NCI-H1048 (cell line): Measurements from ENCODE around the gene MALT1.

ENCODE experiments used
- DNase-seq: peaks from one replicate; lab custom pipeline; 2025; lab: John Stamatoyannopoulos, UW

MALT1 gene

DNA sequence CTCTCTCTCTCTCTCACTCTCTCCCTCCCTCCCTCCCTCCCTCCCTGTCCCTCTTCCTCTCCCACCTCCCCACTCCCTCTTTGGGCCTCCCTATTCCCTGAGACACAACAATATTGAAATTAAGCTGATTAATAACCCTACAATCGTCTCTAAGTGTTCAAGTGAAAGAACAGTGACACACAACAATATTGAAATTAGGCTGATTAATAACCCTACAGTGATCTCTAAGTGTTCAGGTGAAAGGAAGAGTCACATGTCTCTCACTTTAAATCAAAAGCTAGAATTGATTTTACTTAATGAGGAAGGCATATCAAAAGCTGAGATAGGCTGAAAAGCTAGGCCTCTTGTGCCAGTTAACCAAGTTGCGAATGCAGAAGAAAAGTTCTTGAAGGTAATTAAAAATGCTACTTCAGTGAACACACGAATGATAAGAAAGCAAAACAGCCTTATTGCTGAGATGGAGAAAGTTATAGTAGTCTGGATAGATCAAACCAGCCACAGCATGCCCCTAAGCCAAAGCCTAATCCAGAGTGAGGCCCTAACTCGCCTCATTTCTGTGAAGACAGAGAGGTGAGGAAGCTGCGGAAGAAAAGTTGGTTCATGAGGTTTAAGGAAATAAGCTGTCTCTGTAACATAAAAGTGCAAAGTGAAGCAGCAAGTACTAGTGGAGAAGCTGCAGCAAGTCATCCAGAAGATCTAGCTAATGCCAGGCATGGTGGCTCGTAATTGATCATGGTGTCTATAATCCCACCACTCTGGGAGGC is 21.3 kb downstream of the MALT1 start:
- no peak for DNase-seq

DNA sequence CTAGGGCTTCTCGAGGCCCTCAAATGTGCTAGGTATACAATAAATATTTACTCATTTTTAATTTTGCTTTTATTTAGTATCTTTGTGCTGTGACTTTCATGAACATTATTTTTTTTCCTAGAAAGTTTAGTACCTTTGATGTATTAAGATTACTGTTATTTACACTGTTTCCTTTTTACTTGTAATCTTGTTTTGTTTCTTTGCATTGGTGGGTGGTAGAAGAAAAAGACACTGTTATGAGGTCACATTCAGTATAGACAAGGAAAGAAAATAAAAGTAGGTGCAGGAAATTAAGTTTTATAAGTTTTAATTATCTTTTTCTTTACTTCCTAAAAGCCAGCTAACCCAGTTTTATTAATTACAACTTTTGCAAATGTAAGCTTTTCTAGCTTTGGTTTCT is 23.0 kb downstream of the MALT1 start:
- DNase-seq, result no peak

- DNase-seq, result no peak
Measured at GRCh38 chr18:58694720-58695468, 23.6 kb downstream of the MALT1 start.

- DNase-seq, result no peak
Measured at GRCh38 chr18:58695772-58696171, 24.5 kb downstream of the MALT1 start.

DNA sequence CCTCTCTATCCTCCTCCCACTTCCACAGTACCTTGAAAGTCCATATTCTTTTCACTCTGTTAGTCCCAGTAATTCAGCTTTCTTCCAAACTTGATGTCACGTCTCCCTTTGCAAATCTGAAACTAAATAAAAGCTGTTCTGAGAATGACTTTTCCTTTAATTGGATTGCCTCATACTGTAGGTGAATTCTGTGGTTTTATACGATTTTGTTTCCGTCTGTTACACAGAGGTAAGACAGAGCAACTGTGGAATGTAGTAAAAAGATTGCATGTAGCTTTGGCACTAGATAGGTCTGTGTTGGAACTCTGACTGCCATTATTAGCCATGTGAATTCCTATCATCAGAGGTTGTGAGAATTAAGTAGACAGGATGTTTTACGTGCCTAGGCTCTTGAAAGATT is 25.9 kb downstream of the MALT1 start:
- no peak for DNase-seq

DNA sequence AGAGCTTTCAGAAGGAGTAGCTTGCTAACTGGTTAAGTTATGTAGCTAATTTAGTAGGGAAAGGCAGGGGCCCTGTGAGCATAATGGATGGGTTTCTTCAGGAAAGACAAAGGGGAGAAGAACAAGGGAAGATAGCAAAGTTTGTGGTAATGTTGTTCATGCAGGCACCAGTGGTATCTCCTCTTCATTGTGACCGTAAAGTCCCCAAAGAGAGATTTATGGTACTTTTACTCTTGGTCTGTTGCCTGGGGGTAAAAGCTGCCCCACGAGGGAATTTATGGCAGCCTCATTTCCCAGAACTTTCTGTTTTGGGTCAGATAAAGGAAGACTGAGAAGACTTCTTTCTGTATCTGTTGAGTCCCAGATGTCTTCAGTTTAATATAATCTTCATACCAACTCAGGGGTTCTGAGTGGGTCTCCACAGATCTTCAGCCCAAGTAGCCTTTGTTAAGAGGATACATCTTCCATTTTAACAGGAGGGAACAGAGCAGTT is 27.5 kb downstream of the MALT1 start:
- no peak for DNase-seq

- no peak for DNase-seq
Measured at GRCh38 chr18:58699551-58699950, 28.3 kb downstream of the MALT1 start.

DNA sequence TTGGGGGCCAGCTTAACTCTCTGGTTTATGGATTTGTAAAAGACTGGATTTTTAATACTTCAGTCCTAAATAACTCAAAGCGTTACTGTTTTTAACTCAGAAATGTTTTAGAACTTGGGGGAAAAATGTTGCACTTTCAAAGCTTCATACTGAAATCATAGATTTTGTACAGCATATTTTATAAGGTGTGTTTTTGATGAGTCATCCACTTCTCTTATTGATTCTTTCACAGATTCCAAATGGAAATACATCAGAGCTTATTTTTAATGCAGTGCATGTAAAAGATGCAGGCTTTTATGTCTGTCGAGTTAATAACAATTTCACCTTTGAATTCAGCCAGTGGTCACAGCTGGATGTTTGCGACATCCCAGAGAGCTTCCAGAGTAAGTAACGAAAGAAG is 28.9 kb downstream of the MALT1 start:
- no peak for DNase-seq

- no peak for DNase-seq
Measured at GRCh38 chr18:58712930-58713329, 41.7 kb downstream of the MALT1 start.

DNA sequence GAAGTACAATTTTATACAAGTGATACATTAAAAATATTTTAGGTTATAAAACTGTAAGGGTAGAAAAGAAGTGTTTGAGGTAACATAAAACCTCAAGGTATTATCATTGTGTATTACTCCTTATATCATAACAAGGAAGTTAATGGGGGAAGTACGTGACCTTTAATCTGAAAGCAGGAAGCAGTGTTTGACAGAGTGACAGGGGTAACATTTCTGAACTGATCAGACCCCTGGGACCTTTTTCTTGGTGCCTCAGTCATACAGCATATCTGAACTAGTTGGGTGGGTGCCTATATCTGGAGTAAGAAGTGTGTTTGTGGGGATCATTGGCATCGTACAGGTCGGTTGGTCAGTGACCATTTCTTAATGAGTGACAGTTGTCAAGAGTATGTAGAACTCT is 43.0 kb downstream of the MALT1 start:
- DNase-seq, result no peak

GRCh38 chr18:58714821-58715220 is 43.6 kb downstream of the MALT1 start:
- DNase-seq, result no peak

GRCh38 chr18:58715540-58715939 is 44.3 kb downstream of the MALT1 start:
- no peak for DNase-seq

- no peak for DNase-seq
Measured at GRCh38 chr18:58716060-58716756, 44.9 kb downstream of the MALT1 start.

- no peak for DNase-seq
Measured at GRCh38 chr18:58721566-58722239, 50.4 kb downstream of the MALT1 start.

- DNase-seq, result no peak
Measured at GRCh38 chr18:58723810-58724602, 52.7 kb downstream of the MALT1 start.

GRCh38 chr18:58726671-58727070 is 55.4 kb downstream of the MALT1 start:
- no peak for DNase-seq

DNA sequence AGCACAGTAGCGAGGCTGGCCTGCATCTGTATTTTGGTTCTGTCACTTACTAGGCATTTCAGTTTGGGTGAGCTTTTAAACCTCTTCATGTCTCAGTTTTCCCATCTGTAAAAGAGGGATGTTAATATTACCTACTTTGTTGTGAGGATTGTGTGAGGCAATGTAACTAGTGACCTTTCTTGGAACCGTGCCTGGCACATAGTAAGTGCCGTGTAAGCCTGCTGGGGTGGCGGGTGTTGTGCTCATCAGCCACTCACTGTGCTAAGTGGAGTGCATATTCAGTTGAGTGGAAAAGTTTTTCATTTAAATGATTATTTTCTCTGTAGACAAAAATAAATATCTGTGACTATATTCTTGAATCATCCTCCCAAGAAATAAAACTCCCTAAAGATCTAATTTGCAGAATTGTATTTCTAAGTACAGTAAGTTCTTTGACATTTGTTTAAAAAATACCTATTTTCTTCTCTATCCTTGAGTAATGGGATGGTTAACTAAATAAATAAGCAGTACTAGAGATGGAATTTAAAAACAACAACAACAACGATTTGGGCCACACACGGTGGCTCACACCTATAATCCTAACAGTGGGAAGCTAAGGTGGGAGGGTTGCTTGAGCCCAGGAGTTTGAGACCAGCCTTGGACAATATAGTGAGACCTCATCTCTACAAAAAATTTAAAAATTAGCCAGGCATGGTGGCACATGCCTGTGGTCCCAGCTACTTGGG is 56.7 kb downstream of the MALT1 start:
- no peak for DNase-seq

GRCh38 chr18:58728719-58729118 is 57.5 kb downstream of the MALT1 start:
- no peak for DNase-seq

- DNase-seq, result no peak
Measured at GRCh38 chr18:58730618-58731017, 59.4 kb downstream of the MALT1 start.

DNA sequence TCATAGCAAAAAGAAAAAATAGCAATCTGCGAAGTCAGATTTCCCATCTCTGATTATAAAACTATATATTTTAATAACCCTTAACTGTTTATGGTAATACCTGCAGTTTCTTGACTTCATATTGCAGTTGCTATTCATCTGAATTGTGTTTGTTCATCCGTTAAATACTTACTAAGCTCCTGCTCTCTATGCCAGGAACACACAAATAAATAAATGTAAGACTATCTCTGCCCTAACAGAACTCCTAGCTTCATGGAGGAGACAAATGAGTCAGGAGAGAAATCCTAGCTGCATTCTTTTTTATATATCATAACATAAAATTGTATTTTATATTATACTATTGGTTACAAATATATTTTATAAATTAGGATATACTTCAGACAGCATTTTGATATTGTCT is 61.2 kb downstream of the MALT1 start:
- DNase-seq, result no peak

DNA sequence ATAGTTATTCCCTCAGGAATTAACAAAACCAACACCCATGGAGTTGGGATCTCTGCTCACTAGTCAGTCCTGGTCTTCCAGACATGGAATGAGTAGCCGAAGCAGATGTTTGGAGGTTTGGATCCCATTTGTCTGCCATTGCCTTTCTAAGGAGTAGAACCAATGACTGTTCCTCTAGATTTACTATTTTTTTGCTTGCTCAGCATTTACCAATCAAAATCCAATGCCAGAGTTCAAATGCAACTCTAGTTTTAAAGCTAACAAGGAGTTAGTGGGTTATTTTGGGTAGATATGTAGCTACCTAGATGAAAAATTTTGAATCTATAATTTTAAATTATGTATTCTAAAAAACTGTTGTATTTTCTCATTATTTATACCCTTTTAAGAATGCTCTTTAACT is 62.6 kb downstream of the MALT1 start:
- DNase-seq, result no peak
